Activated naive CD4-positive, alpha-beta T cell treated with anti-CD3 and anti-CD28 coated beads for 36 hours (primary cell): ENCODE data around the gene ATP4B. TPM values are rescaled to one million over a fixed set of nuclear protein-coding genes. Genes with fewer than 3 reads are reported as not detected.
"Not testable (repeated sequence)": the region's sequence is repeated elsewhere in the genome, so short reads cannot be mapped to it uniquely, and the experiment has no call there.

ENCODE experiments used
- CTCF ChIA-PET: fragments of 350-600 bp; sonication (Branson Sonifier 250); formaldehyde crosslinking; loops from one replicate; lab custom pipeline; 2021; ENCODE audit warnings: antibody characterized with exemption; lab: Charles Lee
- DNase-seq: peaks from one replicate; pipeline ENCODE4 v3.0.0-alpha.2; 2020
- H3K27ac Mint-ChIP-seq: one replicate; pipeline ENCODE4 v1.8.0; 2021; ENCODE audit warnings: mild to moderate bottlenecking, mixed read lengths
- H3K27me3 Mint-ChIP-seq: one replicate; pipeline ENCODE4 v1.8.0; 2021; ENCODE audit warnings: low read depth, mixed read lengths
- H3K36me3 Mint-ChIP-seq: one replicate; pipeline ENCODE4 v1.8.0; 2021; ENCODE audit warnings: low read depth, mixed read lengths
- H3K4me1 Mint-ChIP-seq: one replicate; pipeline ENCODE4 v1.8.0; 2021; ENCODE audit warnings: low read depth, mixed read lengths
- H3K4me3 Mint-ChIP-seq: one replicate; pipeline ENCODE4 v1.8.0; 2021; ENCODE audit warnings: mild to moderate bottlenecking, moderate library complexity, mixed read lengths
- H3K9me3 Mint-ChIP-seq: one replicate; pipeline ENCODE4 v1.8.0; 2021; ENCODE audit warnings: mixed read lengths
- intact Hi-C: fragments of 100-400 bp; cut with micrococcal nuclease; formaldehyde crosslinking; loops from one replicate; pipeline ENCODE4 v1.15.1; 2023
- total RNA-seq, 2 experiments: library from RNA; stranded (reverse); gene quantifications; one replicate each; pipeline ENCODE4 v1.2.3, GENCODE V29; 2021

ATP4B gene
- total RNA-seq, 2 experiments from 2014 or later, result not detected

DNA sequence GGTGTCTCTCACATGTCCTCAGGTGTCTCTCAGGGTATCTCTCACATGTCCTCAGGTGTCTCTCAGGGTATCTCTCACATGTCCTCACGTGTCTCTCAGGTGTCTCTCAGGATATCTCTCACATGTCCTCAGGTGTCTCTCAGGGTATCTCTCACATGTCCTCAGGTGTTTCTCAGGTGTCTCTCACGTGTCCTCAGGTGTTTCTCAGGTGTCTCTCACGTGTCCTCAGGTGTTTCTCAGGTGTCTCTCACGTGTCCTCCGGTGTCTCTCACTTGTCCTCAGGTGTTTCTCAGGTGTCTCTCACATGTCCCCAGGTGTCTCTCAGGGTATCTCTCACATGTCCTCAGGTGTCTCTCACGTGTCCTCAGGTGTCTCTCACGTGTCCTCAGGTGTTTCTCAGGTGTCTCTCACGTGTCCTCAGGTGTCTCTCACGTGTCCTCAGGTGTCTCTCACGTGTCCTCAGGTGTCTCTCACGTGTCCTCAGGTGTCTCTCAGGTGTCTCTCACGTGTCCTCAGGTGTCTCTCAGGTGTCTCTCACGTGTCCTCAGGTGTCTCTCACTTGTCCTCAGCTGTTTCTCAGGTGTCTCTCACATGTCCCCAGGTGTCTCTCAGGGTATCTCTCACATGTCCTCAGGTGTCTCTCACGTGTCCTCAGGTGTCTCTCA is 33.2 kb downstream of the ATP4B start:
- H3K27me3 Mint-ChIP-seq, H3K4me3 Mint-ChIP-seq, intact Hi-C loops, H3K4me1 Mint-ChIP-seq, CTCF ChIA-PET, DNase-seq, H3K9me3 Mint-ChIP-seq: not testable (repeated sequence)
- peaks cover 36% of the 10 kb centered on the region for H3K36me3 Mint-ChIP-seq
- H3K27ac Mint-ChIP-seq, result peak overlapping the region; percentile 30

DNA sequence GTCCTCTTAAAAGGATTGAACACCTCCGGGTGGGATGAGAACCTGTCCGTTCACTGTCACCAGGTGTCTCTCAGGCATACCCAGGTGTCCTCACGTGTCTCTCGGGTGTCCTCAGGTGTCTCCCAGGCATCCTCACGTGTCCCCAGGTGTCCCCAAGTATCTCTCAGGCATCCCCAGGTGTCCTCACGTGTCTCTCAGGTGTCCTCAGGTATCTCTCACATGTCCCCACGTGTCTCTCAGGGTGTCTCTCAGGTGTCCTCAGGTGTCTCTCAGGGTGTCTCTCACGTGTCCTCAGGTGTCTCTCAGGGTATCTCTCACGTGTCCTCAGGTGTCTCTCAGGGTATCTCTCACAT is 33.8 kb downstream of the ATP4B start:
- peaks cover 30% of the 10 kb centered on the region for H3K36me3 Mint-ChIP-seq
- H3K4me3 Mint-ChIP-seq, result no peak overlapping the region
- H3K27me3 Mint-ChIP-seq, result no peaks in the 10 kb centered on the region
- CTCF ChIA-PET, result no interaction called here
- DNase-seq, result no peak
- peak overlapping the region; percentile 30 for H3K27ac Mint-ChIP-seq
- H3K4me1 Mint-ChIP-seq, result peaks cover 6% of the 10 kb centered on the region
- intact Hi-C loops, result no loop called here
- H3K9me3 Mint-ChIP-seq, result no peaks in the 10 kb centered on the region

DNA sequence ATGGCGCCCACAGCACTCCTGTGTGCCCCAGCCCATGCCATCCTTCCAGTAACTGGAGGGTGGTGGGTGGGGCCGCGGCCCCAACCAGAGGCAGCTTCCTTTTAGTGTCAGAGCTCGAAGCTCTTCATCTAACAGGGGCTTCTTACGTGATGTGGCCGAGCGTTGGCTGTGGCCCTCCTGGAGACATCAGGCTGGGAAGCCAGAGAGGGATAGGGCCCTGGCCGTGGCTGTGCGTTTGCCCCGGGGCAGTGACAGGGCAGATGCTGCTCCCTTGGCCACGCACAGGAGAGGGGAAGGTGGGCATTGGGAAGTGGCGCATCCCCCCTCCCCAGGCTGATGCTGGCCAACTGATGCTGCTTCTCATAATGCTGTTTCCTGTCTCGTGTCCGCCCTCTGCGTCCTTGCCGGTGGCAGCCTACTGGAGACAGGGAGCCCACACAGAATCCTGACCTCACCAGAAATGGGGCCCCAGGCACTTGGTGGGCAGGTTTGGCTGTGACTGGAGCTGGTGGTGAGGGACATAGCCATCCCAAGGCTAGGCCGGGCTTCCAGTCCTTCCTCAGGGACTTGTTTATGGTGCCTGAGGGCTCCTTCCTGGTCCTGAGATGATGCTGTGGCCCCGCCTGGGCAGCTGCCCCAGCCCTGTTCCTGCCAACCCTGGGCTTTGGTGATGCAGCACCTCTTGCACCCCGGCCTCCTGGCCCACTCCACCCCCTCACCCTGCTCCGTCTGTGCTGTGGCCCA is 34.3 kb downstream of the ATP4B start:
- CTCF ChIA-PET, result no interaction called here
- Mint-ChIP-seq H3K9me3 (no peaks in the 10 kb centered on the region), H3K4me3 (no peak overlapping the region), H3K27ac (no peak overlapping the region), H3K4me1 (peaks cover 3% of the 10 kb centered on the region), H3K36me3 (peaks cover 31% of the 10 kb centered on the region), H3K27me3 (no peaks in the 10 kb centered on the region)
- no peak for DNase-seq
- intact Hi-C loops, result no loop called here

DNA sequence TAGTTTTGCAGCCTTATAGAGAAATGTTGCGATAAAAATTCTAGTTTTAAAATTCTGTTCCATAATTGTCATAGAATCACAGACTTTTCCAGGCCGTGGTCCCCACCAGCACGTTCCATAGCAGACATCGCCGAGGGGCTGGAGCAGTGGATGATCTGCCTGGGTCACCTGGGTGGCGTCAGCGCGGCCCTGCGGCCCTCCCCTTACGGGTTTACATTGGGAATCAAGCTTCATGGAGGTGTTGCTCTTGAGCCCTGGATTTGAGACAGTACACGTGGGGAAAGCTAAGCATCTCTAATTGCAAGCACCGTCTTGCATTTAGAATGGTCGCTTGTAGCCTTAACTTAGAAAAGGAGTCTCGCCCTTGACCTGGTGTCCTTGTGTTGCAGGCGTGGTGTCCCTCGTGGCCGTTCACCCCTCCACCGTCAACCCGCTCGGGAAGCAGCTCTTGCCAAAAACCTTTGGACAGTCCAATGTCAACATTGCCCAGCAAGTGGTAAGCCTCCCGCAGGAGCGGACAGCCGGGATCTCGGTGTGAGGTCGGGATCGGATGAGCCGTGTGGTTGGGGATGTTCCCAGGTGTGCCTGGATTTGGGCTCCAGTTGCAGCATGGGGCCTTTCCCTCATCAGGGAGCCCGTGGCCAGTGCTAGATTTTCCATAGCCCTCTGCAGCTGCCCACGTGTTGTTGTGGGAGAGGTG is 35.1 kb downstream of the ATP4B start:
- Mint-ChIP-seq H3K36me3 (peaks cover 32% of the 10 kb centered on the region), H3K4me1 (peaks cover under 1% of the 10 kb centered on the region), H3K4me3 (no peak overlapping the region), H3K27ac (no peak overlapping the region), H3K27me3 (no peaks in the 10 kb centered on the region), H3K9me3 (no peaks in the 10 kb centered on the region)
- CTCF ChIA-PET, result no interaction called here
- intact Hi-C loops, result no loop called here
- no peak for DNase-seq

DNA sequence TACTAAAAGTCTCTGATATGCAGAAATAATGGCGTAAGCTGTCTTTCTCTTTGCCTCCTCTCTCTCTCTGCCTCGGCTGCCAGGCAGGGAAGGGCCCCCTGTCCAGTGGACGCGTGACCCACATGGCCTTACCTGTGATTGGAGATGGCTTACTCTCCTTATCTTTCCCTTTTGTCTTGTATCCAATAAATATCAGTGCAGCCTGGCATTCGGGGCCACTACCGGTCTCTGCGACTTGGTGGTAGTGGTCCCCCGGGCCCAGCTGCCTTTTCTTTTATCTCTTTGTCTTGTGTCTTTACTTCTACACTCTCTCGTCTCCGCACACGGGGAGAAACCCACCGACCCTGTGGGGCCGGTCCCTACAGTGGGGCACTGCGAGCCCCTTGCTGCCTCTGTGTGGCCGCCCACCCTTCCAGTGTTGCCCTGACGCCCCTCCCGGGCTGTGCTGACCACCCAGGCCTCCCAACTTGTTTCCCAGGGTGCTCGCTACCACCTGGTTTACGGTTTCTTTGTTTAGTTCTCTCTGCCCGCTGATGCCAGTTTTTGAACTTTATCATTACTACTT is 35.9 kb downstream of the ATP4B start:
- DNase-seq, CTCF ChIA-PET, H3K9me3 Mint-ChIP-seq, intact Hi-C loops, H3K4me1 Mint-ChIP-seq, H3K27ac Mint-ChIP-seq, H3K27me3 Mint-ChIP-seq, H3K4me3 Mint-ChIP-seq: not testable (repeated sequence)
- peaks cover 29% of the 10 kb centered on the region for H3K36me3 Mint-ChIP-seq

DNA sequence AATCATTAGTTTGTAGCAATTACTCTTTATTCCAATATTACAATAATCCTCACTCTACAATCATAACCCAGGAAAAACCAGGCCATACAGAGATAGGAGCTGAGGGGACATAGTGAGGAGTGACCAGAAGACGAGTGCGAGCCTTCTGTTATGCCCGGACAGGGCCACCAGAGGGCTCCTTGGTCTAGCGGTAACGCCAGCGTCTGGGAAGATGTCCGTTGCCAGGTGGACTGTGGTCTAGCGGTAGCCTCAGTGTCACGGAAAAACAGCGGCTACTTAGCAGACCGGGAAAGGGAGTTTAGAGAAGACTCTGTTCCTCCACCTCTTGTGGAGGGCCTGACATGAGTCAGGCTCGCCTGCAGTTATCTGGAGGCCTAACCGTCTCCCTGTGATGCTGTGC is 36.5 kb downstream of the ATP4B start:
- H3K27me3 Mint-ChIP-seq, DNase-seq, H3K27ac Mint-ChIP-seq, CTCF ChIA-PET, H3K4me1 Mint-ChIP-seq, H3K9me3 Mint-ChIP-seq, H3K4me3 Mint-ChIP-seq, intact Hi-C loops: not testable (repeated sequence)
- H3K36me3 Mint-ChIP-seq, result peaks cover 32% of the 10 kb centered on the region

DNA sequence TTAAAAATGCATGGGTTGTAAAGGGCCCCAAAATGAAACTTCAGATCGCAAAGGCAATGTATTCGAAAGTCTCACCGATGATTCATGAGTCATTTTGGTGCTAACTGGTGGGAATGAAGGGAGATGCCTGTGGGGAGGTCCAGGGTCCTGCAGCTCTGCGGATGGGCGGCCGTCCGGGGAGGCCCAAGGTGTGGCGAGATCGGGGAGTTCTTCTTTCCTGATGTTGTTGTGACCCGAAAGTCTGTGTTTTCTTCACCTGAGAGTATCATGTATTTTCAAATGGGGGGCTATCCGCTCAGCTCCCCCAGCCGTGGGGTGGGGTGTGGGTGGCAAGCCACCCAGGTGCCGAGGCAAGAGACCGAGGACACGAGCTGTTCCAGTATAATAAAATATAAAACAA is 37.0 kb downstream of the ATP4B start:
- no peaks in the 10 kb centered on the region for H3K27me3 Mint-ChIP-seq
- no peak for DNase-seq

DNA sequence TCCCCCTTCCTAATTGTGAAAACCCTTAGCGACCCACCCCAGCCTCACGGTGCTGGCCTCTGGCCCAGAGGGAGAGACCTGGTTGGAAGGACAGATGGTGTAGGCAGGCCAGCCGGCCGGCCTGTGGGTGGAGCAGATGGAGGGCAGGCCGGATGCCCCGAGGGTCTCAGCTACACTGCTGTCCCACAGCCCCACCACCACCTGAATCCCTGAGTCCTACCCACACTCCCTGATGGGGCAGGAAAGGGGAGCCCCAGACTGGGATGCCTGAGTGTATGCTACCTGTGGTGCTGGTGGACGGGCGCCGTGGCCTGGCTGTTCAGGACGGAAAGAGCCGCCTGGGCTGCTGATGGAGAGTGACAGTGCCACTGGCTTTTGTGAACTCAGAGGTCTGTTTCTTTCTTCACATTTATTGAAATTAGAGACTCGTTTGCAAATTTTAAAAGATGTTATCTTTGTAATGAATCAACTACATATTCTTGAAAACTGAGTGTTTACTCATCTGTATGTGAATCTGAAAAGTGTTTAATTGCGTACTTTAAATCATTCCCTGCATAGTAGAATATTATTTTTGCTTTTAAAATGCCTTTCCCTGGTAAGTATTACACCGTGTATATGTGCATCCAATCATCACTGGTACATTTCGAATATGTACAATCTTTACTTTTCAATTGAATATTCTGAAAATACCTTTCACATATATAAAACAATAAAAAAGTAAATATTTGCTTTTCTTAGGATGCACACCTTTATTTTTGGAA is 37.8 kb downstream of the ATP4B start:
- intact Hi-C loops, result no loop called here
- no peak for DNase-seq
- no peak overlapping the region for H3K27ac Mint-ChIP-seq
- CTCF ChIA-PET, result no interaction called here
- H3K4me3 Mint-ChIP-seq, result no peak overlapping the region
- no peaks in the 10 kb centered on the region for H3K4me1 Mint-ChIP-seq
- peaks cover 31% of the 10 kb centered on the region for H3K36me3 Mint-ChIP-seq
- no peaks in the 10 kb centered on the region for H3K9me3 Mint-ChIP-seq
- no peaks in the 10 kb centered on the region for H3K27me3 Mint-ChIP-seq

More for the DNA sequence above, 37.0 kb downstream of the ATP4B start:
- no peaks in the 10 kb centered on the region for H3K4me1 Mint-ChIP-seq
- H3K4me3 Mint-ChIP-seq, result no peak overlapping the region
- intact Hi-C loops, result no loop called here
- peaks cover 35% of the 10 kb centered on the region for H3K36me3 Mint-ChIP-seq
- no peak overlapping the region for H3K27ac Mint-ChIP-seq
- CTCF ChIA-PET, result no interaction called here
- H3K9me3 Mint-ChIP-seq, result no peaks in the 10 kb centered on the region

DNA sequence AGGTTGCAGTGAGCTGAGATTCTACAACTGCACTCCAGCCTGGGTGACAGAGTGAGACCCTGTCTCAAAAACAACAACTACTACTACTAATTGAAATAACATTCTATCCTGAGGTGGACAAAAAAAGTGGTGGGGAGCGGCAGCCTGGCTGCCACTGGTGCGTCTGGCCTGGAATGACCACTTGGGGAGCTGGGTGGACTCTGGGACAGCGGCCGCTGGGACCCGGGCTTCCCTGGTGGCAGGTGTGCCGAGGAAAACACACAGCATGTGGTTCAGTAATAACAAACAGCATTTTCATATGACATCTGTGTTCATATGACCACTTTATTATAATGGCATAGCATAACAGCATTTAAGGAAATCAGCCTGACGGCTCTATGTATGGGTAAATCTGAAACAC is 39.5 kb downstream of the ATP4B start:
- H3K27ac Mint-ChIP-seq, result no peak overlapping the region
- no peak overlapping the region for H3K4me3 Mint-ChIP-seq
- CTCF ChIA-PET, result no interaction called here
- H3K36me3 Mint-ChIP-seq, result peaks cover 20% of the 10 kb centered on the region
- intact Hi-C loops, result no loop called here
- DNase-seq, result no peak
- no peaks in the 10 kb centered on the region for H3K9me3 Mint-ChIP-seq
- no peaks in the 10 kb centered on the region for H3K27me3 Mint-ChIP-seq
- no peaks in the 10 kb centered on the region for H3K4me1 Mint-ChIP-seq

DNA sequence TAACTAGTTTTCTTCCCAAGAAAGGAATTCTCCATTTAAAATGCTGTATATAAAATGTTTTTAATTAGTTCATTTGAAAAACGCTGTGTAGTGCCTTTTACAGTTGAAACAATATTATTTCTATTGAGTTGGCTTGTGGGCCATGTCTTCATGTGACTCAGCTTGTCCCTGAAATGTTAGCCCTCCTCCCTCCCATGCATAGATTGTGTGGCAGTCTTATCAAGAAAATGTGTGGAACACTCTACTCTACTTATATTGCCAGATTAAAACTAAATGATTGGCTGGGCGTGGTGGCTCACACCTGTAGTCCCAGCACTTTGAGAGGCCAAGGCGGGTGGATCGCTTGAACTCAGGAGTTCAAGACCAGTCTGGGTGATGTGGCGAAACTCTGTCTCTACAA is 40.0 kb downstream of the ATP4B start:
- no peak overlapping the region for H3K4me3 Mint-ChIP-seq
- DNase-seq, result no peak
- CTCF ChIA-PET, result no interaction called here
- no peaks in the 10 kb centered on the region for H3K27me3 Mint-ChIP-seq
- H3K9me3 Mint-ChIP-seq, result no peaks in the 10 kb centered on the region
- H3K4me1 Mint-ChIP-seq, result no peaks in the 10 kb centered on the region
- intact Hi-C loops, result no loop called here
- H3K27ac Mint-ChIP-seq, result no peak overlapping the region
- peaks cover 18% of the 10 kb centered on the region for H3K36me3 Mint-ChIP-seq

DNA sequence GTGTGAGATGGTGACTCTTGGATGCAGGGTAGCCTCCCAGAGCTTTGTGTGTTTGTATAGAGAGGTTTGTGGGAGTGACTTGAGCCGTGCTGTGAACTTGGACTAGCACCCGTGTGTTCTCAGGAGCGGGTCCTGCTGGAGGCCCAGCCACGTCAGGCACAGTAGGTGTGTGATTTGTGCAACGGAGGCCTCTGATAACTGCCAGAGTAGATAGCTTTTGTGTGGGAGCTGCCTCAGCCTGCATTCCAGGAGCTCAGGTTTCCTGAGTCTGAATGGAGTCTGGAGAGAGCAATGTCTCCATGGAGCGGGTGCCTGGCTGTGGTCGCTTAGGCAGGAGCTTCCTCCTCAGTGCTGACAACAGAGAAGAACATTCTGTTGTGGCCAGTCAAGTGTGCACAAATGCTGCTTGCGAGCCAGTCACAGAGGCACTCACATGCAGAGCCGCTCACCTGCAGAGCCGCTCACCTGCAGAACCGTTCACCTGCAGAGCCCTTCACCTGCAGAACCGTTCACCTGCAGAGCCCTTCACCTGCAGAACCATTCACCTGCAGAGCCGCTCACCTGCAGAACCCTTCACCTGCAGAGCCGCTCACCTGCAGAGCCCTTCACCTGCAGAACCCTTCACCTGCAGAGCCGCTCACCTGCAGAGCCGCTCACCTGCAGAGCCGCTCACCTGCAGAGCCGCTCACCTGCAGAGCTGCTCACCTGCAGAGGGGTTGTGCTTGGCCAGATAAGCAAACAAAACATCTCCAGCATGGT is 40.8 kb downstream of the ATP4B start:
- intact Hi-C loops, result no loop called here
- CTCF ChIA-PET, result no interaction called here
- H3K27me3 Mint-ChIP-seq, result no peaks in the 10 kb centered on the region
- H3K4me3 Mint-ChIP-seq, result no peak overlapping the region
- no peaks in the 10 kb centered on the region for H3K4me1 Mint-ChIP-seq
- peaks cover 21% of the 10 kb centered on the region for H3K36me3 Mint-ChIP-seq
- H3K27ac Mint-ChIP-seq, result no peak overlapping the region
- DNase-seq, result no peak
- no peaks in the 10 kb centered on the region for H3K9me3 Mint-ChIP-seq
